AG09319 (cell line): ENCODE measurements around the gene TAF9B.

Experiments used
- DNase-seq: peaks from one replicate; pipeline ENCODE4 v3.0.0-alpha.2; 2010; ENCODE audit warnings: low read depth; ENCODE audit errors: extremely low read depth
- CTCF ChIP-seq: IDR thresholded peaks from 2 replicates; pipeline ENCODE4 v1.5.1; 2011; ENCODE audit warnings: low read depth, mild to moderate bottlenecking, inconsistent platforms, low read length, moderate library complexity

The TAF9B gene

GRCh38 chrX:78106651-78106986, 32.8 kb downstream of the TAF9B start:
- TF ChIP-seq CTCF, result no peak
- DNase-seq, result no peak

DNA sequence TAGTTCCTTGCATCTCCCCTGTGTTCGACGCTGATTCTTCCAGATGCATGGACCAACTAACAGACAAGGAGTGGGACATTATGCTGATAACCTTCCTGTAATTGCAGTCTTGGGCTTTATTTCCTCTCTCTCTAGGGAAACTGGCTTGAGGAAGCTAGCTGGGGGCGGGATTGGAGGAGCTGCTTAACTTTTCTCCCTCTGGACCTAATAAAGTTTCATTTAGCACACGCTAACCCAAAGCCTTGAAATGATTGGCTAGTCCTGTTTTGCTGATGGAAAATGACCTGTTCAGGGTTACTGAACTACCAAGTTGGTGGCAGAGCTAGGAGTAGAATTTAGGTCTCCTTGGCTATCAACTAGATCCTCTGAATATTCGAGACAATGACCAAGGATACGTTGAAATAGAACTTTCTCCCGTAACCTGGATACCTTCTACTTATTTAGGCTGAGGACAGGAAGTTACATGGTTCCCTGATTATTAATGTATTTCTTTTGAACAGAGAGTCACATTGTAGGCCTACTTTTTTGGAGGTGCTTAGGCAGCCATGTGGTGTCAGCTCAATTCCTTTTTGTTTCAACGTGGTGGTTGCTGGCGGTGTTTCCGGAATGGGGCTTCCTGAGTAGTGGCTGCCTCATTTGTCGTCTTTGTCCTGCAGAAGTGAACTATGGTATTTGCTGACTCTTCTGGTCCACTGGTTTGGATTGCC, 33.4 kb downstream of the TAF9B start:
- DNase-seq, result no peak

GRCh38 chrX:78104447-78105176, 34.8 kb downstream of the TAF9B start:
- TF ChIP-seq CTCF, result no peak
- no peak for DNase-seq

More for the DNA sequence above, 33.4 kb downstream of the TAF9B start:
- no peak for TF ChIP-seq CTCF

DNA sequence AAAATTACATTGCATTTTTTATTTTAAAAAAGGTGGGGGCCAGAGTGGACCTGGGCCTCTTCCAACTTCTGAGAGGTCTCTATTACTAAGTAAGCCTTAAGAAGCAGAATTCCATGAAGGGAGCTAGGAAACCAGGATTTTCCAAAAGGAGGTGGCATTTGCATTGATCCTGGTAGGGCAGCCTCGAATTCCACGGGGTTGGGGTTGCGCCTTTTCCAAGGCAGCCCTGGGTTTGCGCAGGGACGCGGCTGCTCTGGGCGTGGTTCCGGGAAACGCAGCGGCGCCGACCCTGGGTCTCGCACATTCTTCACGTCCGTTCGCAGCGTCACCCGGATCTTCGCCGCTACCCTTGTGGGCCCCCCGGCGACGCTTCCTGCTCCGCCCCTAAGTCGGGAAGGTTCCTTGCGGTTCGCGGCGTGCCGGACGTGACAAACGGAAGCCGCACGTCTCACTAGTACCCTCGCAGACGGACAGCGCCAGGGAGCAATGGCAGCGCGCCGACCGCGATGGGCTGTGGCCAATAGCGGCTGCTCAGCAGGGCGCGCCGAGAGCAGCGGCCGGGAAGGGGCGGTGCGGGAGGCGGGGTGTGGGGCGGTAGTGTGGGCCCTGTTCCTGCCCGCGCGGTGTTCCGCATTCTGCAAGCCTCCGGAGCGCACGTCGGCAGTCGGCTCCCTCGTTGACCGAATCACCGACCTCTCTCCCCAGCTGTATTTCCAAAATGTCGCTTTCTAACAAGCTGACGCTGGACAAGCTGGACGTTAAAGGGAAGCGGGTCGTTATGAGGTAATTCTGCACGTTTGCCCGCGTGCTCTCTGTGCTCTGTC, 35.6 kb downstream of the TAF9B start, which contains the start of gene PGK1:
Gene PGK1 (plus strand): TSS at position 626 of the 824 bp plus-strand sequence. CDS start 93 bp downstream, at position 719.
- DNase-seq, result peak; percentile 93
- no peak for TF ChIP-seq CTCF

DNA sequence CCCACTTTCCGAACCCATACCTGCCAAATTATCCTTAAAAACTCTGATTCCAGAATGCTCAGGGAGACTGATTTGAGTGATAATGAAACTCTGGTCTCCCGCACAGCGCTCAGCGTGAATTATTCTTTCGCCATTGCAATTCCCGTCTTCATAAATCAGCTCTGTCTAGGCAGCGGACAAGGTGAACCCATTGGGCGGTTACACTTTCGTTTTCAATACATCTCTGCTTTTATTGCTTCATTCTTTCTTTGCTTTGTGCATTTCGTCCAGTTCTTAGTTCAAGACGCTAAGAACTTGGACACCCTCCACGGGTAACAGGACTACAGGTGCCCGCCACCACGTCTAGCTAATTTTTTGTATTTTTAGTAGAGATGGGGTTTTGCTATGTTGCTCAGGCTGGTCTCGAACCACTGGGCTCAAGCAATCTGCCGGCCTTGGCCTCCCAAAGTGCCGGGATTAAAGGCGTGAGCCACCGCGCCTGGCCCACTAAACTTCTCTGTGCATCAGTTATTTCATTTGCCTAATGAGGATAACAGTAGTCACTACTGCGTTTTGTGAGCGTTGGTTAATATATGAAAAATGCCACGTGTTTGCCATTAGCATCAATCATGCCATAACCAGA, 36.3 kb downstream of the TAF9B start:
- no peak for TF ChIP-seq CTCF
- no peak for DNase-seq

- no peak for DNase-seq
These were observed 37.4 kb downstream of the TAF9B start for GRCh38 chrX:78102091-78102490.

More at GRCh38 chrX:78102091-78102490, 37.4 kb downstream of the TAF9B start:
- no peak for TF ChIP-seq CTCF
